ENCODE data around the gene ZNF165. TPM values are rescaled to one million over a fixed set of nuclear protein-coding genes. Genes with fewer than 3 reads are reported as not detected.

Gene ZNF165
- total and polyA plus RNA-seq, 2 of the 8 experiments (the other 6 are each of a cell fraction or from before 2014, with no cell fraction given): 1.2 to 9.3 TPM

- no peak for TF ChIP-seq RNF2 (IDR thresholded peaks at IDR 0.05; ENCODE audit: borderline replicate concordance, low read depth, low read length, missing control alignments, poor library complexity, severe bottlenecking)
- TF ChIP-seq NRF1 (IDR thresholded peaks at IDR 0.05; ENCODE audit: low read depth, low read length): no peak
- no peak for TF ChIP-seq CTBP2 (IDR thresholded peaks at IDR 0.05; ENCODE audit: borderline replicate concordance, insufficient read depth, insufficient read length, low read length)
- no peak for TF ChIP-seq PHF8 (conservative IDR thresholded peaks at IDR 0.05; ENCODE audit: low read depth, low read length)
- TF ChIP-seq TCF12 (IDR thresholded peaks at IDR 0.05; ENCODE audit: low read depth, low read length): no peak
- no peak for TF ChIP-seq SP2 (IDR thresholded peaks at IDR 0.05; ENCODE audit: low read length)
- no peak for TF ChIP-seq MAFK (IDR thresholded peaks at IDR 0.05; ENCODE audit: low read depth, low read length)
- no peak for TF ChIP-seq RBBP5 (IDR thresholded peaks at IDR 0.05; ENCODE audit: borderline replicate concordance, low read depth, low read length)
- TF ChIP-seq EZH2 (IDR thresholded peaks at IDR 0.05; ENCODE audit: low read depth, low read length, severe bottlenecking): no peak
Measured at GRCh38 chr6:28134716-28135115, 54.3 kb downstream of the ZNF165 start (continued).
